Hepatocyte (in vitro differentiated cells): ENCODE data around the gene VOPP1. TPM values are rescaled to one million over a fixed set of nuclear protein-coding genes. Genes with fewer than 3 reads are reported as not detected.

Source experiments
- DNase-seq: peaks from one replicate; pipeline ENCODE4 v3.0.0-alpha.2; 2016; ENCODE audit warnings: low spot score
- H2AFZ ChIP-seq: fragments of 200-600 bp; sonication (generic); 2 replicates; pipeline ENCODE4 v1.6.0; 2016; ENCODE audit warnings: antibody characterized with exemption, mild to moderate bottlenecking
- H3K27ac ChIP-seq: fragments of 200-600 bp; sonication (generic); 2 replicates; pipeline ENCODE4 v1.5.1; 2016; ENCODE audit warnings: mild to moderate bottlenecking
- H3K27me3 ChIP-seq: fragments of 200-600 bp; sonication (generic); 2 replicates; pipeline ENCODE4 v1.6.1; 2016
- H3K36me3 ChIP-seq: fragments of 200-600 bp; sonication (generic); replicated peaks from 2 replicates; pipeline ENCODE4 v1.5.1; 2016; ENCODE audit warnings: low read depth; ENCODE audit not compliant: insufficient read depth
- H3K4me1 ChIP-seq: fragments of 200-600 bp; sonication (generic); 2 replicates; pipeline ENCODE4 v1.5.1; 2016; ENCODE audit warnings: mild to moderate bottlenecking, moderate library complexity; ENCODE audit not compliant: insufficient read depth
- H3K4me2 ChIP-seq: fragments of 200-600 bp; sonication (generic); 2 replicates; pipeline ENCODE4 v1.6.0; 2016
- H3K4me3 ChIP-seq: fragments of 200-600 bp; sonication (generic); 2 replicates; pipeline ENCODE4 v1.5.1; 2016; ENCODE audit warnings: mild to moderate bottlenecking
- H3K79me2 ChIP-seq: fragments of 200-600 bp; sonication (generic); 2 replicates; pipeline ENCODE4 v1.6.0; 2017; ENCODE audit warnings: mild to moderate bottlenecking
- H3K9me2 ChIP-seq: fragments of 200-600 bp; sonication (generic); replicated peaks from 2 replicates; pipeline ENCODE4 v1.6.0; 2017; ENCODE audit warnings: mild to moderate bottlenecking; ENCODE audit not compliant: insufficient read depth
- H3K9me3 ChIP-seq: fragments of 200-600 bp; sonication (generic); 2 replicates; pipeline ENCODE4 v1.5.1; 2016; ENCODE audit warnings: low read depth, mild to moderate bottlenecking
- H4K20me1 ChIP-seq: fragments of 200-600 bp; sonication (generic); 2 replicates; pipeline ENCODE4 v1.6.0; 2016; ENCODE audit warnings: mild to moderate bottlenecking; ENCODE audit not compliant: insufficient read depth, poor library complexity, severe bottlenecking
- EZH2 ChIP-seq: fragments of 200-600 bp; sonication (generic); IDR thresholded peaks from 2 replicates; pipeline ENCODE4 v1.6.1; 2016; ENCODE audit warnings: antibody characterized with exemption, mild to moderate bottlenecking, borderline replicate concordance
- EZH2phosphoT487 ChIP-seq: fragments of 200-600 bp; sonication (generic); IDR thresholded peaks from one replicate; pipeline ENCODE4 v1.6.1; 2018; ENCODE audit warnings: antibody characterized with exemption, mild to moderate bottlenecking, low read depth, moderate library complexity; ENCODE audit not compliant: unreplicated experiment, severe bottlenecking
- WGBS: methylation state at CpG from one replicate; pipeline ENCODE4 v1.1.6; 2016; ENCODE audit warnings: low lambda C conversion rate; ENCODE audit errors: missing lambda C conversion rate; 5-methylcytosine and 5-hydroxymethylcytosine counted together
- polyA plus RNA-seq: library from polyadenylated mRNA; unstranded; fragments of >200 nt; fragmentation: Nextera tagmentation; extraction: Ambion mirVana; gene quantifications from 2 replicates; pipeline ENCODE4 v1.2.1, GENCODE V29; 2016
- total RNA-seq: library from RNA; depleted of rRNA; stranded (reverse); fragments of >200 nt; gene quantifications from 2 replicates; pipeline ENCODE4 v1.2.3, GENCODE V29; 2014
- TF ChIP-seq, protein P1 (sequence below): fragments of 200-600 bp; sonication (generic); IDR thresholded peaks from 2 replicates; pipeline ENCODE4 v1.5.1; 2016; ENCODE audit warnings: antibody characterized with exemption, mild to moderate bottlenecking; ENCODE audit not compliant: poor library complexity

Gene VOPP1
- total and polyA plus RNA-seq, 2 experiments from 2014 or later: 6.5 to 25.3 TPM

DNA sequence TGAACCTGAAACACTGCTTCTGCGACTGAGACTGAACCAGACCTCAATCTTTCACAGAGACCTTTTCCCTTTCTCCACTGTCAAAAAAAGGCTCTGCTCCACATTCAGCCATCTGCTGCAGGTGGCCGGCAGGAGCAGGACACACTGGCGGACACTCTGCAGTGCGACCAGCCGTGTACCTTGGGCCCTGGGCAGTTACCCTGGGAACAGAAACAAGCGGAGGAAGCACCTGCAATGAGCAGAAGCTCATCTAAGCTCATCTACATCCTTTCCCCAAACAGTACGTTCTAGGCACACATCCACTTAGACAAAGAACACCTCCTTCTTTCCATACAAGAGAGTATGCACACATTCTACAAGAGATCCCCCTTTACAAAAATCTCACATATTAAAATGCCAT, 22.8 kb downstream of the VOPP1 start:
- no peak overlapping the region for H3K4me3 ChIP-seq
- H3K79me2 ChIP-seq: peaks cover 47% of the 10 kb centered on the region
- TF ChIP-seq, protein P1, sequence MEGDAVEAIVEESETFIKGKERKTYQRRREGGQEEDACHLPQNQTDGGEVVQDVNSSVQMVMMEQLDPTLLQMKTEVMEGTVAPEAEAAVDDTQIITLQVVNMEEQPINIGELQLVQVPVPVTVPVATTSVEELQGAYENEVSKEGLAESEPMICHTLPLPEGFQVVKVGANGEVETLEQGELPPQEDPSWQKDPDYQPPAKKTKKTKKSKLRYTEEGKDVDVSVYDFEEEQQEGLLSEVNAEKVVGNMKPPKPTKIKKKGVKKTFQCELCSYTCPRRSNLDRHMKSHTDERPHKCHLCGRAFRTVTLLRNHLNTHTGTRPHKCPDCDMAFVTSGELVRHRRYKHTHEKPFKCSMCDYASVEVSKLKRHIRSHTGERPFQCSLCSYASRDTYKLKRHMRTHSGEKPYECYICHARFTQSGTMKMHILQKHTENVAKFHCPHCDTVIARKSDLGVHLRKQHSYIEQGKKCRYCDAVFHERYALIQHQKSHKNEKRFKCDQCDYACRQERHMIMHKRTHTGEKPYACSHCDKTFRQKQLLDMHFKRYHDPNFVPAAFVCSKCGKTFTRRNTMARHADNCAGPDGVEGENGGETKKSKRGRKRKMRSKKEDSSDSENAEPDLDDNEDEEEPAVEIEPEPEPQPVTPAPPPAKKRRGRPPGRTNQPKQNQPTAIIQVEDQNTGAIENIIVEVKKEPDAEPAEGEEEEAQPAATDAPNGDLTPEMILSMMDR: no peak
- TF ChIP-seq EZH2 (no peak), EZH2phosphoT487 (no peak)

DNA sequence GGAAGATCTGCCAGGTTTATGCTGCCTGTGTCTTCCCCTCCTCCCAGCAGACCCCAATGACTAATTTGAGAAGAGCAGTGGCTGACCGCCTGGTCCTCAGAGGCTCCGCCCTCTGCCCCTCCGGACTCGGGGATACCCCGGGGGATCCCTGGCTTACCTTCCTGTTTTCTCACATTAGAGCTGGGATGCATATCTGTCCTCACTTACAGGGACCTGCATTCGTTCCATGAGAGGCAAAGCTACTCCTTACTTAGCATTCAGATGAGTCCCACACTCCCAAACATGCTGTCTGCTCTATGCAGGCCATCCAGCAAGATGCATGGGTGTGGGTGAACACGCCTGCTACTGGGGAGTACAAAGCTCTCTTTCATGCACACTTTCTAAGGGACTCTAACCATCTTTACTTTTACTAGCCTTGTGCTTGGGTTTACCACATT, 24.0 kb downstream of the VOPP1 start:
- no peak overlapping the region for H2AFZ ChIP-seq
- WGBS: 91% methylated on average over 7 of the region's 7 CpGs
- H3K9me3 ChIP-seq: no peaks in the 10 kb centered on the region
- H3K27me3 ChIP-seq: no peaks in the 10 kb centered on the region
- H3K36me3 ChIP-seq: no peaks in the 10 kb centered on the region
- no peak overlapping the region for H3K4me3 ChIP-seq
- DNase-seq: no peak
- H3K9me2 ChIP-seq: no peaks in the 10 kb centered on the region
- TF ChIP-seq EZH2phosphoT487: no peak
- TF ChIP-seq EZH2: no peak
- TF ChIP-seq, protein P1: no peak
- peaks cover 39% of the 10 kb centered on the region for H3K79me2 ChIP-seq
- H3K4me2 ChIP-seq: no peak overlapping the region
- H3K27ac ChIP-seq: no peak overlapping the region
- no peaks in the 10 kb centered on the region for H3K4me1 ChIP-seq
- H4K20me1 ChIP-seq: no peaks in the 10 kb centered on the region

More for the DNA sequence above, 22.8 kb downstream of the VOPP1 start:
- DNase-seq: no peak
- Histone ChIP-seq H4K20me1 (no peaks in the 10 kb centered on the region), H3K9me2 (no peaks in the 10 kb centered on the region), H3K9me3 (no peaks in the 10 kb centered on the region), H3K4me1 (no peaks in the 10 kb centered on the region), H3K36me3 (no peaks in the 10 kb centered on the region), H2AFZ (no peak overlapping the region), H3K27ac (no peak overlapping the region), H3K4me2 (no peak overlapping the region), H3K27me3 (no peaks in the 10 kb centered on the region)
- 94% methylated on average over 7 of the region's 7 CpGs for WGBS

DNA sequence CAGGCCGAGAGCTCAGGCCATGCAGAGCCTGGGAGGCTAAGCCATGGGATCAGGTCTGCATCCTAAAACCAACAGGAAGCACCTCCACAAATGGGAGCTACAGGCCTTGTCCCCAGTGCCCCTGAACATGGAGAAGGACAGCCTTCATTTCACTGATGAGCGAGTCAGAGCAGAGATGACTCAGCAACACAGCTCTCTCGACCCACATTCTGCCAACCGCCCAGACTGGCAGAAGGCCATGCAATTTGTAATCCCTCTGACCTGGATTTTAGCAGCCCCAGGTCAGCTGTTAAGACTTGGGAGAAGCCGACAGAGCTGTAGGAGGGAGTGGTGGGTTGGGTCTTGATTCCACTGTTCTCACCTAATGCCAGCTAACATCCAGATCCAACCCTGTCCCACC, 25.5 kb downstream of the VOPP1 start:
- peaks cover 35% of the 10 kb centered on the region for H3K79me2 ChIP-seq

More for the DNA sequence above, 25.5 kb downstream of the VOPP1 start:
- Histone ChIP-seq H3K4me1 (no peaks in the 10 kb centered on the region), H3K27ac (no peak overlapping the region), H3K27me3 (no peaks in the 10 kb centered on the region), H3K4me2 (no peak overlapping the region), H4K20me1 (no peaks in the 10 kb centered on the region), H3K36me3 (no peaks in the 10 kb centered on the region), H3K9me2 (no peaks in the 10 kb centered on the region), H3K4me3 (no peak overlapping the region), H2AFZ (no peak overlapping the region), H3K9me3 (peaks cover 4% of the 10 kb centered on the region)
- WGBS: 82% methylated on average over 5 of the region's 5 CpGs
- TF ChIP-seq EZH2phosphoT487 (no peak), EZH2 (no peak)
- TF ChIP-seq, protein P1: no peak
- peak; percentile 31 for DNase-seq
